GM21737 (cell line): ENCODE measurements around the gene MEX3C.

Source experiments
- ATAC-seq: cut with Tn5 transposase; IDR thresholded peaks from one replicate; pipeline ENCODE4 v1.9.1; 2021; ENCODE audit warnings: mild to moderate bottlenecking, moderate library complexity; ENCODE audit not compliant: unreplicated experiment

Gene MEX3C

GRCh38 chr18:51197661-51198424, at the start of gene MEX3C:
Gene MEX3C (minus strand): TSS chr18:51197681. CDS start chr18:51197320, 361 bp downstream.
- ATAC-seq, result peak; percentile 80

DNA sequence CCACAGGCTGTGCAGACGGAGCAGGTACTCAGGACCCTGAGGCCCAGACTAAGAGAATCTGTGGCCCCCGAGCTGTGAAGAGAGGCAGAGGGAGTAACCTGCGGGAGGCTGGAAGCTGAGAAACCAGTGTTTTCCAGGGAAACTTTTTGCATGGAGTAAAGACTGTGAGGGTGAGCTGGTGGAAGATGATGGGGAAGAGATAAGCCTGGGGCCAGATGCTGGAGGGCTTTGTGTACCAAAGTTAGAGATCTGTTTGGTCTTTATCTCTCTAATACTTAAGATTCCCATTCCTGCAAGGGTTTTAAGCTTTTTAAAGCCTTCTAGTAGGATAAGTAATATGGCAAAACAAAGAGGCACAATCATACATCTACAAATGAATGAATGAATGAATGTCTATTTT, 43.7 kb upstream of the MEX3C start:
- no peak for ATAC-seq

DNA sequence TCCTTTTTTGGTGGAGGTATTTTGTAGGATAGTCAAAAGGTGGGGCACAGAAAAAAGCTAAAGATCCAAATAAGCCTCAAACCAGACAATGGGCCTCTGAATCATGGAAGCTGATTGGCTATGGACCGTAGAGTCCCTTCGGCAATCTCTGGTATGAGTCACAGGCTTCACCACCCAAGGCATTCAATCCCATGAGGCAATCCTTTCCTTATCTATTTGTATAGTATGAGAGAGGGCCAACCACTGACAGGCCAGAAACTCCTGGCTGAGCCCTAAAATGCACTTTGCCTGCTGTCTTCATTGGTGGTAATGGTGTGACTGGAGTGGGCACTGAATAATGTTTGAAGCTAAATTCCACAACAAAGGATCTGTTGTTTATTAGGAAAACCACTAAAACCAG, 38.7 kb upstream of the MEX3C start:
- no peak for ATAC-seq

DNA sequence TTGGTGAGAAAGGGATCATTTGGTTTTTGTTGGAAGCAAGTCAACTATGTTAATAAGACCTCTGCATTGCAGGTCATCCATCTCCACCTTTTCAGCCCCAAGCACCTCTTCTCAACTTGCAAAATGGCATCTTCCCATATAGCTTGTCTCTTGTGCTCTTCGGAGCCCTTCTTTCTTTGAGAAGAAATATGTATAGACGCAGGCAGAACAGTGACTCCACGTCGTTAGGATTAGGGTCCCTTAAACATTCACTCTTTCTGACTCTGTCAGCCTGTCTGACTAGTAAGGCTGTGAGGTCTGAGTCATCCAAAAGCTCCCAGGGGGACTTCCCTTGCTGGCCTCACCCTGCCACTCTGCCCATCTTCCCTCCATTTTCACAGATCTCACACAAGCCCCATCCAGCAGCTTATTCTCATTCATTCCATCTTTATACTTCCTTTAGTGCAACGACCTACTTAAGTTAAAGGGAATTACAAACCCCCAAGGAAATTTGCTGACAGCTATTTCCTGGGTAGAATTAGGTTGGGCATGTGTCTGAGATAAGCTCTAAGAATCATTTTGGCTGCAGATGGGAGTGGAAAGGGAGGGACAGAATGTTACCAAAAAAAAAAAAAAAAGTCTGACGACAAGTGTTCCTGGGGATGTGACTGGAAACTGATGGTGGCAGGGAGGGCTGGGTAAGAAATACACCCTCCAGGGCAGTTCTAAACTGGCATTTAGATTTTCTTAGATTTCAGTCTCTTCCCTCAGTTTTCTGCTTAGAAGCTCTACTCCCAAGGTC, 37.7 kb upstream of the MEX3C start:
- peak; percentile 83 for ATAC-seq

DNA sequence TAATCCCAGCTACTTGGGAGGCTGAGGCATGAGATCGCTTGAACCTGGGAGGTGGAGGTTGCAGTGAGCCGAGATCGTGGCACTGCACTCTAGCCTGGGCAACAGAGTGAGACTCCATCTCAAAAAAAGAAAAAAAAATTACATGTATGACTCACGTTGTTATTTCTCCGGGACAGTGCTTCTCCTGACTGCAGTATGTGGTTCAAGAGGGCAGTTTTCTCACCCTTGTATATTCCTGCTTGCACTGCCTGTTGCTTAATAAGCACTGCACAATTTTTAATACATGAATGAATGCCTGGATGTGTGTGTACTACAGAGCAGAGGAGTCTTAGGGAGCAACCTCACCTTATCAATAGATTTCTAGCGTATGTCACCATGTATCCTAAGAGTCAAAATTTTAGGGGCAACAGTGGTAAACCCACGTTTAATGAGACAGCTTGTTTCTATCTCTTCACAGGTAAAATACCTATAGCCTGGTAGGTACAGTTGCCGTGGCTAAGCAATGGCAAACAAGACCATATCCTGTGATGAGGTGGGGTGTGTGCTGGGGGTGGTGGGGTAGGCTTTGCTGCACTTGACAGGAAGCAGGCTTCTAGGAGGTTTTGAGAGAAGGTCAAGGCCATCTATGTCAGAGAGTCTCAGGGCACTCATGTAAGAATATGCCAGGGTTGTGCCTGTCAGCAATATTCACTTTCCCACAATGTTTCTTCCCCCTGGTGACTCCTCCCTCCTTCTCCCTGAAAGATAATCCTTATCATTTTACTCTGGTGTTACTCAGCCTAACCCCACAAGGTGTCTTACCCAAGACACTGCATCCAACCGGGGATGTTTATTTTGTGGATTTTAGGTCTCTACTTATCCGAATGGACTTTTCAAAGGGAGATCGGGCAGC, 36.9 kb upstream of the MEX3C start:
- no peak for ATAC-seq

GRCh38 chr18:51229328-51229727, 31.8 kb upstream of the MEX3C start:
- ATAC-seq, result no peak

- ATAC-seq, result no peak
These were observed 30.2 kb upstream of the MEX3C start for GRCh38 chr18:51227660-51228059.

DNA sequence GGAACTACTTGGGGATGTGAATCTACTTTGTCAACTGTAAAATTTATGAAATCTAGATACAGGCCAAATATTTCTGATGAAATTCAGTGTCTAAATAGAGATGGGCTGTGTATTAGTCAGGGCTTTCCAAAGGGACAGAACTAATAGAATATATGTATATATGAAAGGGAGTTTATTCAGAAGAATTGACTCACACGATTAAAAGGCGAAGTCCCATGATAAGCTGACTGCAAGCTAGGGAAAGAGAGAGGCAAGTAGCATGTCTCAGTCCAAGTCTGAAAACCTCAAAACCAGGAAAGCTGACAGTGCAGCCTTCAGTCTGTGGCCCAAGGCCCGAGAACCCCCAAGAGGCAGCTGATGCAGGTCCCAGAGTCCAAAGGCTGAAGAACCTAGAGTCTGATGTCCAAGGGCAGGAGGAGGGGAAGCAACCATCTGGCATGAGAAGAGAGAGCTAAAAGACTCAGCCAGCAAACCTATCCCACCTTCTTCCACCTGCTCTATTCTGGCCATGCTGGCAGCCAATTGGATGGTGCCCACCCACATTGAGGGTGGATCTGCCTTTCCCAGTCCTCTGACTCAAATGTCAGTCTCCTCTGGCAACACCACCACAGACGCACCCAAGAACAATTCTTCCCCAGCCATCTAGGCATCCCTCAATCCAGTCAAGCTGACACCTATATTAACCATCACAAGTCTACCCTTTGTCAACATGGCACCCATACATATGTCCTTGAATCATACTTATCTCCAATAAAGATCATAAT, 29.3 kb upstream of the MEX3C start:
- ATAC-seq, result no peak

DNA sequence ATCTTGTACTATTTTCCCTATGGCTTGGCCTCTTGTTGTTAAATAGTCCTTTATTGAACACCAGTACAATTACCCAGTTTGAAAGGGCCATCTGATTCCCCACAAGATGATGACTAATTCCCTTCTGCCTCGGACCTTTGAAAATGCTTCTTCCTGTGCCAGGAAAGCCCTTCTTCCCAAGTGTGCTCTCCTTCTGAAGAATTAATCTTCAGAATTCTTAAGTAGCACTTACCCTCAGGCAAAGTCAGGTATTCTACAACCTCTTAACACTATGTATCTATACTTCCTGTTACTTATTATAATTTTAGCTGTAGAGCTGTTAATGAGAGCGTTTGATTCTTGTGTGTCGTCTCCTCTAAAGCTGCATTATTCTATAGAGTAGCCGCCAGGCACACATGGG, 28.6 kb upstream of the MEX3C start:
- ATAC-seq, result no peak

DNA sequence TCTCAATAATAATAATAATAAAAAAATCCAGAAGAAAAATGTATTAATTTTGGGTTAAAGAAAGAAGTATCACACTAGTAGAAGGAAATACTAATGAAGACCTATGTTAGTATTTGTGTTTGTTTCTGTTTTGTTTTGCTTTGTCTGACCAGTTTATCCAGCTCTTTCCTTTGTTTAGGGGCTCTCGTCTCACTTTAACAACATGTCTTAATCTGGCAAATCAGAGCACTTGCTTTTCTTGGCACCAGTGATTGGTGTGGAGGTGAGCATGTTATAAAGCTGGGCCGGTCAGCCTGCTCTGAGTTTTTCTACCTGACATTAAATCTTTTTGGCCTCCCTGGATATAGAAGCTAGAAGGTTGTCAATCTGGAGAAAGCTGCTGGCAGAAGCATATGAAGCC, 15.1 kb upstream of the MEX3C start:
- no peak for ATAC-seq

DNA sequence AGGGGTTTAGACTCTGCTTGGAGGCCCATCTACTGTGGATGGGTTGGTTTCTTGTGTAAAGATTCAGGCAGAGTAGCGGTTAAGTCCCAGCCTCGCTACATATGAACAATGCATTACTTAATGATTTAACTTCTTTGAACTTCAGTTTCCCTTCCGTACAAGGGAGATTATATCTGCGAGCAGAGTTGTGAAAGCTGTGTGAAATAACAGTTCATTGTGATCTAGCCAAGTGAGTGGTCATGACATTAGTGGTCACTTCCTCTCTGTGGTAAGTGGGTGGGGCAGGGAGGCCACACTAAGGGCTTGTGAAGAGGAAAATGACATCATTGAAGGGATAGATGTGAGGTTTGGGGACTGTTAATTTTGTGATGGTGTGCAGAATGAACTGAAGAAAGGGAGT, 14.1 kb upstream of the MEX3C start:
- ATAC-seq, result peak; percentile 96

DNA sequence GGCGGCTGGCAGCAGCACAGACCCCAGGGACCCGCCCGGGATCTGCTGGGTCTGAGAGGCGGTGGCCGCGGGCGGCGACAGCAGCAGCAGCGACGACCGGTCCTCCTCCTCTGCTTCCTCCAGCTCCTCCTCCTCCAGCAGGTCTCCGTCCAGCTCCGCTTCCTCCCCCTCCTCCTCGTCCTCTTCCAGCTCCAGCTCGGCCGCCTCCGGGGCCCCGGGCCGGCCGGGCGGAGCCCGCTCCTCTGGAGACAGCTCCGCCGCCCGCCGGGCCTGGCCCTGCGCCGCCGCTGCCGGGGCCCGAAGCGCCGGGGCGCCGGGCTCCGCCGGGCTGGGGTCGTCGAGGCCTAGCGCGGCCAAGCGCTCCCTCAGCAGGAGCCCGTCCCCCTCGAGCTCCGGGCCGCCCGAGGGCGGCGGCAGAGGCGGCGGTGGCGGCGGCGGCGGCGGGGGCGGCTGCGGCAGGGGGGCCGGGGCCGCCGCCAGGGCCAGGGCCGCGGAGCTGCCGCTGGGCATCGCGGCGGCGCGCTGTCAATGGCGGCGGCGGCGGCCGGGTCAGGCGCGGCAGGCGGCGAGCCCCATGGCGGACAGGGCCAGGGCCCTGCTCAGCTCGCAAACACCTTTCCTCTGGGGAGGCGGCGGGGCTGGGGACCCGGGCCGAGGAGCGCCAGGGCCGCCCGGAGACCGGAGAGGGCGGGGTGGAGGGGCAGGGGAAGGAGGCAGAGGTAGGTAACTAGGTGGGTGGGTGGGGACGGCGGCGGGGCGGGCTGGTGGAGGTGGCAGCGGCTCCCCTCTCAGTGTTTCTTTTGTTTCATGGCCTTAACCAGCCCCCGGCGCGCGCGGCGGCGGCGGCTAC, 445 bp downstream of the MEX3C start:
- ATAC-seq, result peak; percentile 7

GRCh38 chr18:51196118-51196810, 1.2 kb downstream of the MEX3C start:
- ATAC-seq, result peak; percentile 2

DNA sequence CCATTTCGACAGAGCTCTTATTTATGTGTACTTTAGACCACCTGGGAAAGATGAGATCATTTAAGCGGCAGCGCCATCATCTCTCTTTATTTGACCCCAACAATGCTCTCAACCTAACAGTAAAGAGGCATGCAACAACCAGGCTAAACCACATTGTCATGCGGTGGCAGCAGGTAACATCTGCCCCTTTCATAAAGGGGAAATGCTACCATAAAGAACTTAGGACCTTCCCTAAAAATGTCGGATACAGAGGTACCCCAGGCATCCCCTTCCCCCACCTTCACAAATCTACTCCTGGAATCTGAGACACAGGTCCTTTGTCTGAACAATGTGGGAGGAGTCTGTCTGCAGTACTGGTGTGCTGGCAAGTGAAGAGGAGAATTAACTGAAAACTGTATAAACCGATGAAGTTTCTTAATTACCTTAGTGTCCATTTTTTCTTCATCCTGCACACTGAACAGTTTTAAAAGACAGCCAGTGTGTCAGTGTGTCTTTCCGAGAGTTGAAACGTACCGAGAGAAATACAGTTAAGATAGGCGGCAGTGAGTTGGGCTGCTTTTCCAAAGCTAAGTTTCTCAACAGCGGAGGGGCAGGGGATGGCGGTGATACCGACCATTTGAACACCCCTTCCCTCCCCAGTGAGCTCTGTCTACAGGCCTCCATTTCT, 1.9 kb downstream of the MEX3C start:
- no peak for ATAC-seq

DNA sequence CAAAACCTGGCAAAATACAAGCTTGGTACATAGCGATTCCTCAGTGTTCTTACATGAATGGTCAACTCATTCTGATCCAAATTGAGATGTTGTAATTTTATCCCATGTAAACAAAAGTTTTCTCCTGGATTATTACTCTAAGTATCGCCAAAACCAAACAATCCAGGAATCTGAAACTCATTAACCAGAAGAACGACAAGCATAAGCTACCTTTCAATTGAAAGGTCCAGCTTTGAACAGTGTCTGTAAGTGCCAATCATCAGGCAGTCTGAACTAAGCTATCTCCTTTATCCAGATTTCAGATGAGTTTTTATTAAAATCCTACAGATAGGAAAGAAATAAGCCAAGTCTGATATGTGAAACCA, 2.4 kb downstream of the MEX3C start:
- ATAC-seq, result no peak

- ATAC-seq, result no peak
These were observed 2.9 kb downstream of the MEX3C start for GRCh38 chr18:51194604-51195003.

- ATAC-seq, result no peak
These were observed 3.7 kb downstream of the MEX3C start for GRCh38 chr18:51193621-51194287.

- ATAC-seq, result no peak
These were observed 4.8 kb downstream of the MEX3C start for GRCh38 chr18:51192696-51193095.
